ENCODE results near the gene LRP1B.
"Not testable (repeated sequence)": the region's sequence is repeated elsewhere in the genome, so short reads cannot be mapped to it uniquely, and the experiment has no call there.

The LRP1B gene

GRCh38 chr2:140288213-140288612, 1842.6 kb downstream of the LRP1B start:
- DNase-seq (ENCODE audit: low read depth in 2 of 2, low spot score in 1 of 2), result no peak

DNA sequence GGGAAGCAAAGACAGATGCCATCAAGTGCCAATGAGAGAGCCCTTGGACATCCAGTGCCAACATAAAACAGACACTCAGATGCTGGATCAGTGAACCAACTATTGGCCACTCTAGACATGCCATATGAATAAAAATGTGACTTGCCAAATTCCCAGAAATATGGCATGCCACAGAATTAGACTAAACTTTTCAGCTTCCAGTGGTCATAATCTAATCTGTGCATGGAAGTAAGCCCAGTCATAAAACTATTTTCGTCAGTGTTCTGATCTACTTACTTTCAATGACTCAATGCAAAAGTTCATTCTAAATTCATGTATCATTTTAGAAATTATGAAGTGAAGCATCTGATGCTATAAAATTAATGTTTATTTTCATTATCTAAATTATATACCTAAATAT, 1844.4 kb downstream of the LRP1B start:
- DNase-seq (ENCODE audit: low read depth in 2 of 2, low spot score in 1 of 2), result no peak

DNA sequence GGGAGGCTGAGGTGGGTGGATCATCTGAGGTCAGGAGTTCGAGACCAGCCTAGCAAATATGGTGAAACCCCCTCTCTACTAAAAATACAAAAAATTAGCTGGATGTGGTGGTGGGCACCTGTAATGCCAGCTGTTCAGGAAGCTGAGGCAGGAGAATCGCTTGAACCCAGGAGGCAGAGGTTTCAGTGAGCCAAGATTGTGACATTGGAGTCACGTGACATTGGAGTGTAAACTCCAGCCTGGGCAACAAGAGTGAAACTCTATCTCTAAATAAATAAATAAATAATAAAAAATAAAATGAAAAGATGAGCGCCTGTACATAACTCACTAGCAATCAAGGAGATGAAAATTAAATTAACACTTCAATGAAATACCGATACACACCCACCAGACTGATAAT, 1853.5 kb downstream of the LRP1B start:
- not testable (repeated sequence) for DNase-seq (ENCODE audit: low read depth in 2 of 2, low spot score in 1 of 2)

DNA sequence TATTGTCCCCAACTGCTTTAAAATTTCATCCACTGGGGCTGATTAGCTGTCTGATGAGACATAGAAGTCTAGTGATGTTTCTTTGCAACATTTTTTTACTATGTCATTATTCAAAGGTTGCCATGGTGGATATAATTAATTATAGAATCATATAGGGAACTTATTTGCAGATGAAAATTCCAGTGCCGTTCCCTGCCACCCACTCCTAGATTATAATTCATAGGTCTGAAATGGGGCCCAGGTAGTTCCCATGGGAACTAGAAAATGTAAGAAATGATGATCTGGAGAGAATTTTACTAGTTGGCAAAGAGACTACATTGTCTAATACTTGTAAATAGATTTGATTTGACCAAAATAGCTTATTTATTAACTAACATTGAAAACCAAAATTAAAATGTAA, 1854.2 kb downstream of the LRP1B start:
- no peak for DNase-seq (ENCODE audit: low read depth in 2 of 2, low spot score in 1 of 2)

DNA sequence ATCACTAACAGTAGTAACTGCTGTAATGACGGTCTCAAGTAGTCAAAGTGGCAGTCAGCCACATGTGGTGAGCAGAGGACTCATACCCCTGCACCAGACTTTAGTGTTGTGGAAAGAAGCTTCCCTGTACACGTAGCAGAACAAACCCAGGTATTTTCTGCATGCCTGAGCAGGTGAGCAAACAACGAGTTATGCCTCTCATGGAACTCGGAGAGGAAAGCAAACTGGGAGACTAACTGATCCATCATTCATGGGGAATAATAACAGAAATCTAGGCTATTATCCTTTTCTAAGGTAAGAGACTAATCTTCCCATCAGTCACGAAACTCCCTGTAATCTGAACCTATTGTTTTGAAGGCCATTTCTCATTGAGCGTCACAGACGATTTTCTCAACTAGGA, 1855.4 kb downstream of the LRP1B start:
- no peak for DNase-seq (ENCODE audit: low read depth in 2 of 2, low spot score in 1 of 2)

GRCh38 chr2:140274891-140275290, 1855.9 kb downstream of the LRP1B start:
- DNase-seq (ENCODE audit: low read depth in 2 of 2, low spot score in 1 of 2), result no peak

DNA sequence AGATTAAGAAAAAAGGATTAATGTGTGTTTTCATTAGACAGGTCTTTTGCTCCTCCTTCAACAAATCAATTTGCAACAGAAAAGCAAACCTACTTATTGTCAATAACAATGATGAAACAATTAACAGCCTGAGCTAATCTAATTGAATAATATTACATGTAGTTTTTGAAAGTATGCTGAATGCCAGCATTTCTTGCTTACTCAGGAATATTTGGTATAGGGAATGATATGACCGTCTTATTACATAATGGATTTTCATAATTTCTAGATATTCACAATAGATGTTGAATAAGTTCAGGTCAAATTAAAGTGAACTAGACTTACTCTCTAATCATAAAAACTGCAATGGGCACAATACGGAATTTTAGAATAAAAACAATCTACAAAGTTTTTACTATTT, 1856.9 kb downstream of the LRP1B start:
- no peak for DNase-seq (ENCODE audit: low read depth in 2 of 2, low spot score in 1 of 2)

DNA sequence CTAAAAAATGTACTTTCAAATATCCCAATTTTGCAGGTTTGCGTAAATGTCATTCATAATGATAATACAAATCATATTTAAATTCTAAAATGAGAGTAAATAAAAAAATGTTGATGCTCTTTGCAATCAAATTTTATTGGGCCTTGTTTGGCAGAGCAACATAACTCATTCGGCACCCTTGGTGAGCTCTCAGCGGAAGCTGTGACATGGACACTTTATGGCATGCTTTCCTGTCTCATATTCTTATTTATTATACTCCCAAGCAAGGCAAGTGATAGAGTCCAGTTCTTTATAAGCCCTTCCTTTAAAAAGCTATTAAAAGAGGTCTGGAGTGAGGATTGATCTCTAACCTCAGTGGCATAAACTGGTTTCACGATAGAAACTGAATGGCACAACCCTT, 1857.4 kb downstream of the LRP1B start:
- no peak for DNase-seq (ENCODE audit: low read depth in 2 of 2, low spot score in 1 of 2)

DNA sequence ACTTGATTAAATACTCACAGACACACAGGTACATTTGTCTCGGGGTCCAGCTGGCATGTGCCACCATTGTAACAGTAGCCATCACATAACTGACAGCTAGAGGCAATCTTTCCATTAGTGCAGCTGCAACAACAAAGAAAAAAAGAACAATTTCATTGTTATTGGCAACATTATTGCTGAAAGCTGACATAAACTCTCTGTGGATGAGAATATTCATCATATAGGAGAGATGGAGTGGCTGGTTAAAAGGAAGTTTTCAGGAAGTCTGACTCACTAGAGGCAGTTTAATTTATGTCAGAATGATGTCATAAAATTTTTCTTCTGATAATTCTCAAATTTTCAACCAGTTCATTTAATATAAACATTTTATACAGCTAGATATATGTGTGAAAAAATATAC, 1860.6 kb downstream of the LRP1B start:
- DNase-seq (ENCODE audit: low read depth in 2 of 2, low spot score in 1 of 2), result no peak

DNA sequence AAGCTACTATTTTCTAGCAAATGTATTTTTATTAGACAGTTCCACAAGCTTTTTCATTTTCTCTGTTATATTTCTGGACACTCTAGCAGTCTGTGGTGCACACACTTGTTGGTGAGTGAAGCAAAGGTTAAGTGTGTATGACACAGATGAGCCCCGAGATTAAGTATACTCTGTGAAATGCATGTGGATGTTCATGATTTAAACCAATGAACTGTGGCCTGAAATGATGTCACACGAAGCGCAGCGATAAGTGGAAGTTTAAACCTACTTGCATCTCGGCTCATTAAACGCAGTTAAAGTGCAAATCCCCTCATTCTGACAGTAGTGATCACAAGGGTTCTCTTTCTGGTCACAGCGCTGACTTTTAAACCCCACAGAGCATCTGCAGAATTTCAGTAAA, 1861.8 kb downstream of the LRP1B start:
- no peak for DNase-seq (ENCODE audit: low read depth in 2 of 2, low spot score in 1 of 2)

DNA sequence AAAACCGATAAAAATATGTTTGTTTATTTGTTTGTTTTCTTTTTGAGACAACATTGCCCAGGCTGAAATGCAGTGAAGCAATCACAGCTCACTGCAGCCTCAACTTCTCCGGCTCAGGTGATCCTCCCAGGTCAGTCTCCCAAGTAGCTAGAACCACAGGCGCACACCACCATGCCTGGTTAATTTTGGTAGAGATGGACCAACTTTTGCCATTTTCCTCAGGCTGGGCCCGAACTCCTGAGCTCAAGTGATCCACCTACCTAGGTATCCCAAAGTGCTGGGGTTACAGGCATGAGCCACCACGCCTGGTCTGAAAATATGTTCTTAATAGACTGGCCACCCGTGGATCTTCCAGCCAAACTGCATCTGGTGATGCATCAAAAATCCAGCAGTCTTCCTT, 1867.9 kb downstream of the LRP1B start:
- no peak for DNase-seq (ENCODE audit: low read depth in 2 of 2, low spot score in 1 of 2)

DNA sequence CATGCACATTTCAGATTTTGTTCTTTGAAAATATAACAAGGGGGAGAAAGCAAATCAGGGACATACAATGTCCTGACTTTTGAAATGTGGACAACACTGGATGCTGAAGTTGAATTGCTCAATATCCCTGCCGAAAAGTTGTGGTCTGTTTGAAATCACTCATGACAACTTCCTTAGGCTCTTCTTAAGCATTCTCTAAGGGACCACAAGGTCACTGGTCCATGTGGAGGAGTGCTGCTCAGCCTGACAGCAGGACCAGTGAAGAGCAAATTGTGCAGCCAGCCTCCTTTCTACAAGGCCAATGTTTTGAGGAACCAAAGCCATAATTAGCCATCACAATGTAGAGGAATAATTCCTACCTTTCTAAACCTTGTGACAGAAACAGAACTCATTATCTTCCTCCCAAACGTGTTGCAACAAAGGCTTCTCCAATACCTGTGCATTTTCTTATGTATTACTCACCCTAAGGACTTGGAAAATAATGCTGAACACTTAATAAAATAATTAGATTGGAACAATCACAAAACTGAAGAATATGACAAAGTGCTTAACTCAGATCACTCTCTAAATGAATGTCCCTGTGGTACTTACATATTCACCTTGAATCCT, 1873.0 kb downstream of the LRP1B start:
- DNase-seq (ENCODE audit: low read depth in 2 of 2, low spot score in 1 of 2), result no peak

DNA sequence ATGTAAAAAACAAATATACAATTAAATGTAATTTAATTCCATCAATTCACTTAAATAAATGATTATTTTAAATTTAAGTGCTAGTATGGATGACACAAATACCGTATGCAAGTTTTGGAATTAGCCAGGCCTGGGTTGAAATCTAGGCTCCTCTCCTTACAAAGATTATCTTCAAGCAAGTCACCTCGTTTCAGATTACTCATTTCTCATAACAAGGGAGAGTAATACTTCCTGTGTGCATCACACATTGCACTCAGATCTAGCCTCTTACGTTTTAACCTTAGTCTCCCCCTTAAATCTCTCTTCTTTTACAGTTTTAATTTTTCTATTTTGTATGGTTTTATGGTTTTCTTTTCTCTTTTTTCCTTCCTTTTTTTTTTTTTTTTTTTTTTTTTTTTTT, 1874.7 kb downstream of the LRP1B start:
- no peak for DNase-seq (ENCODE audit: low read depth in 2 of 2, low spot score in 1 of 2)

DNA sequence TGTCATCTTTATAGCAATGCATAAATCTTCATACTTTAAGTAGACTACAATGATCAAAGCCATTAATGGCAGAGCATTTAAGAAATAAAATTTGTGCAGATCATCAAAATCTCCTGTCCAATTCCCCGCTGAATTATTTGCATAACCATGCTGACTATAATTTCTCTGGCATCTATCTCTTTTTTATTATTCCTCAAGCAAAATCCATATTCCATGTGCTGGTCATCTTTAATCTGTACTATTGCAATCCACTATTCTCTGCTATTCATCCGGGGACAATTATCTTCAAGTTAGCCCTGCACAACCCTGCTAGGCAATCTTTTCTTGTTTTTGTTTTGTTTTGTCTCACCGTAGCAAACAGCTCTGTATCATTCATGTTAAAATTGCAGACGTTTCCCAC, 1881.0 kb downstream of the LRP1B start:
- no peak for DNase-seq (ENCODE audit: low read depth in 2 of 2, low spot score in 1 of 2)

DNA sequence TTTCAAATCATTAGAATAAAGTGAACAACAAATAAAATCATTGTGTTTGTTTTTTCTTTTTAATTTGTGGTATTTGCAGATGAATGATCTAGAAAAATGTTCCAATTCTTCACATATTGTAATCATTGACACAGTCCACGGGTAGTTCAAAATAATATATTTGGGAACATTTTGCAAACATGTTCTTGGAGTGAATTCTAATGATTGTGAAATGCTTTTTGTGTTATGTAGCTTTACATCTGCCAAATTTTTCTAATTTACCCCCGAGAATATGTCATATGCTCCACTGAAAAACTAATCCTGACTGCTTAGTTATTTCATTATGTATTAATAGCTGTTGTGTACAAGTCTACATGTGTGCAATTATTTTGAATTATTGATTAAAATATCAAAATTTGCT, 1882.2 kb downstream of the LRP1B start:
- no peak for DNase-seq (ENCODE audit: low read depth in 2 of 2, low spot score in 1 of 2)

DNA sequence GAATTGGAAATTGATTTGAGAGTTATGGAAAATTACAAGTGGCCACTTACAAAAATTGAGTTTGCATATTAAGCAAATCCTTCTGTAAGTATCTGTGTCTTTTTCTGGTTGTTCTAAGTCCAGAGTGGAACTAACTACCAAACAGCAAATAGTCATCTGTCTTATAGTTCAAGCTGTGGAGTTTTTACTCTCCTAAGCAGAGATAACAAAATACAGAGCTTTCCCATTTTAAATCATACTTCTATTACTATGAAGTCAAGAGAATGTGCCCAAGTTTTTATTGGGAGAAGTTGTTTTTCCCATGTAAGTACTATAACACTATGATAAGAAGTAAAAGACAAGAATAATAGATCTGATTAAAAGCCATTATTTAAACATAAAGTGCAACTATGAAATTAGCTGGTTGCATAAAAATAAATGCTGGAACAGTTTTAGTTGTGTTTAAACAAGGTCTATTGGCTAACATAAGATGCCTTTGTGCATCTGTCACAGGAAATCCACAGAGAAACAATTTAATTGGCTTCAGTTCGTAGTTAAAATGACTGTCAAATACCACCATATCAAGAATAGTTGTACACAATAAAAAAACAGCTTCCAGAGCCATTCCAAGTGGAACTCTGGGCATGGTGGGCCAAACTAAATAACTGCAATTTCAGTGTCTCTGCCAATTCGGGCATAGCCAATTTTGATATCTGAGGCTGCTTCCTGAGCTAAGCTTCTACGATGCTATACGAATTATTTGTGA, 1883.2 kb downstream of the LRP1B start:
- no peak for DNase-seq (ENCODE audit: low read depth in 2 of 2, low spot score in 1 of 2)

DNA sequence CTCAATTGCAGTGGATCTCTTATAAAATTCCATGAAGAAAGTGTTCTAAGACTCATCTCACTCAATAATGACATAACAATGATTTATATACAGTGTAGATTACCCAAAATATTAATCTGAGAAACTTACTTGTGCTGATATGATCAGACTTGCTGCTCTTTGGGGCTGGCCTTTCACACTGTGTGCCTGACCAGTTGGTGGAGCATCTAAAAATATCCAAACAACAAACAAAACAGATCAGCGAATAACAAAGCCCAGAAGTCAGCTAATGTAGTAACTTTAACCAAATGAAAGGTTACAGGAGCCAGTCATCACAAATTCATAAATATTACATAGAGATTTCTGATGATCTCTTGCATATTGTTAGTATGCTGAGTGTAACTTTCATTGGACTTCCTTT, 1883.9 kb downstream of the LRP1B start:
- DNase-seq (ENCODE audit: low read depth in 2 of 2, low spot score in 1 of 2), result no peak

DNA sequence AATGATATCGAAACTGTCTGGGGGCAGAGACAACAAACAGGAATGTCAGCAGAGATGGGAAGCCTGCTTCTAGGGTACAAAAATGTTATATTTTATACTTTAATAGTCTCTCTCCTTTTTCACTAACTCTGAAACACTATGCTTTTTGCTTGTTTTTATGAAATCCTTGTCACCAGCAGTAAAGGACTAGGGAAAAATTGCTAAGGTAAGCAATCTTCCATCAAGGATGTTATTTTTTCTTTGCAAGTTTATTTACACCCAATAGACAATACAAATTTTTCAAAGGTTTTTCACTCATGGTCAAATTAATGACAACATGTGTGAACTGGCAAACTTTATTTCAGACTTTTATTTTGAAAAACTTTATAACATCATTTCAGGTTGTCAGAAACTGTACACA, 1884.8 kb downstream of the LRP1B start:
- no peak for DNase-seq (ENCODE audit: low read depth in 2 of 2, low spot score in 1 of 2)

- DNase-seq (ENCODE audit: low read depth in 2 of 2, low spot score in 1 of 2), result no peak
Observed at GRCh38 chr2:140242889-140243288, 1887.9 kb downstream of the LRP1B start.

- no peak for DNase-seq (ENCODE audit: low read depth in 2 of 2, low spot score in 1 of 2)
Observed at GRCh38 chr2:140234116-140234515, 1896.7 kb downstream of the LRP1B start.

DNA sequence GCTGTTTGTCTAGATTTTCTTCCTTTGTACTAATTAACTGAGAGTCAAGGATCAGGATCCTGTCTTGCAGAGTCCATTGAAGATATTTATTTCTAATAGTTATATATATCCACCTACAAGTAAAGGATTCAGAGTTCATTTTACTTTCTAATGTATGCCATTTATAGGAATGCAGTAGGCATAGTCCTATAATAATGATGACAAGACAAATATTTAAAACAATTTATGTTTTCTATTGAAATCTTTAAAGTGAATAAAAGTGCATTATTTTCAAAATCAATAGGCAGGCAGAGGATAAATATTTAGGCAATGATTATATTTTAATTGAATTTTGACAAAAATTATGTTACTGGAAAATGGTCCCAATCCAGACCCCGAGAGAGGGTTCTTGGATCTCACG, 1919.9 kb downstream of the LRP1B start:
- DNase-seq (ENCODE audit: low read depth in 2 of 2, low spot score in 1 of 2), result no peak

DNA sequence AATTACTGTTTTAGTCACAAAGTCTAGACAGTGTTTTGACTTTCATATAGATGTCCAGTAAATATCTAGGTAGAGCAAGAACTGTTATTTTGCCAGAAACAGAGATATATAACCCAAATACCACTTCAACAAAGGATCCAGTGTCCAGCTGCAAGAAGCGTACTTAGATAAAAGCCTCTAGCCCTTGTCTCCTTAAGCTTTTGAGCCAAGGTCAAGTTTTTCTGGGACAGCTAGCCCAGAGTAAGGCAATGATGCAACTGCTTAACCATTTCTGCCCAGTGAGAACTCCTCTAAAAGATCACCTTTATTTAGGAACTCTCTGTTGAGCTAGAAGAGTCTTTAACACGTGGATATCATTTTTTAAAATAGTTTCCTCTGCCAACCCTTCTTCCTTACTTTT, 1925.7 kb downstream of the LRP1B start:
- no peak for DNase-seq (ENCODE audit: low read depth in 2 of 2, low spot score in 1 of 2)

GRCh38 chr2:140203347-140203746, 1927.5 kb downstream of the LRP1B start:
- DNase-seq (ENCODE audit: low read depth in 2 of 2, low spot score in 1 of 2), result no peak

Data from stimulated activated CD8-positive, alpha-beta memory T cell treated with anti-CD3 and anti-CD28 coated beads, Interleukin-4, amount 100 ng/mL, for 1 hour (primary cell).